ENCODE measurements around the gene PCSK5. TPM values are rescaled to one million over a fixed set of nuclear protein-coding genes. Genes with fewer than 3 reads are reported as not detected.
A peak's percentile ranks its signal among the peaks of the same experiment; 100 is the strongest.
"Not testable (repeated sequence)": the region's sequence is repeated elsewhere in the genome, so short reads cannot be mapped to it uniquely, and the experiment has no call there.

PCSK5 gene
- 10 to 100 TPM in 2 of 8 experiments, 1 to 10 TPM in 6; 1.8 to 21.4 (median 4.9) TPM for total RNA-seq

DNA sequence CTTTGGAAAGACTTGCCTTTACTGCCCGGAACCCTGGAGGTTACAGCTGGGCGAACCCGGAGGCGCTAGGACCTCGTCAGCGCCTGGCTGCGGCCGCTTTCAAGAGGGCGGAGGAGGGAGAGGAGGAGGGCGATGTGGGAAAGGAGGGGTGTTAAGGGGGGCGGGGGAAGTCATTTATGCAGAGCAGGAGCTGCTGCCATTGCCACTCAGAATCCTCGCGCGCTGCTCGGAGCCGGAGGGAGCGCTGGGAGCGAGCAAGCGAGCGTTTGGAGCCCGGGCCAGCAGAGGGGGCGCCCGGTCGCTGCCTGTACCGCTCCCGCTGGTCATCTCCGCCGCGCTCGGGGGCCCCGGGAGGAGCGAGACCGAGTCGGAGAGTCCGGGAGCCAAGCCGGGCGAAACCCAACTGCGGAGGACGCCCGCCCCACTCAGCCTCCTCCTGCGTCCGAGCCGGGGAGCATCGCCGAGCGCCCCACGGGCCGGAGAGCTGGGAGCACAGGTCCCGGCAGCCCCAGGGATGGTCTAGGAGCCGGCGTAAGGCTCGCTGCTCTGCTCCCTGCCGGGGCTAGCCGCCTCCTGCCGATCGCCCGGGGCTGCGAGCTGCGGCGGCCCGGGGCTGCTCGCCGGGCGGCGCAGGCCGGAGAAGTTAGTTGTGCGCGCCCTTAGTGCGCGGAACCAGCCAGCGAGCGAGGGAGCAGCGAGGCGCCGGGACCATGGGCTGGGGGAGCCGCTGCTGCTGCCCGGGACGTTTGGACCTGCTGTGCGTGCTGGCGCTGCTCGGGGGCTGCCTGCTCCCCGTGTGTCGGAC lies at the start of gene PCSK5:
PCSK5 (plus strand) TSS at position 202 of the 805 bp plus-strand sequence; CDS start at position 711, 509 bp downstream.
- 0% methylated on average over 4 to 21 of the region's 83 CpGs; no CpG with 5 or more reads in 5 of the 10 experiments for WGBS, 10 experiments
- peak within 1 kb of the TSS; percentile 50 to 74 (median 56) for H3K4me3 ChIP-seq
- ATAC-seq (replicated peaks in 6 of 8): peak; percentile 77 to 90 (median 87)
- H3K4me1 ChIP-seq (replicated peaks in 1 of 2): peaks cover 9 to 27% of the 10 kb centered on the region in 2 donors
- in situ Hi-C loops (cut with MboI; ENCODE audit: low pct_unique_long_range_greater_than_20kb in 2 of 9, low sequenced_read_pairs in 9 of 9, unreplicated experiment in 9 of 9): loop anchor here in 4 of 9 experiments (10.0 to 25.0 kb wide), 2 partner anchors 397 to 404 kb away; no protein-coding TSS in a partner anchor
- H3K27ac ChIP-seq: peak within 1 kb of the TSS in 1 of 2 donors; percentile 59

DNA sequence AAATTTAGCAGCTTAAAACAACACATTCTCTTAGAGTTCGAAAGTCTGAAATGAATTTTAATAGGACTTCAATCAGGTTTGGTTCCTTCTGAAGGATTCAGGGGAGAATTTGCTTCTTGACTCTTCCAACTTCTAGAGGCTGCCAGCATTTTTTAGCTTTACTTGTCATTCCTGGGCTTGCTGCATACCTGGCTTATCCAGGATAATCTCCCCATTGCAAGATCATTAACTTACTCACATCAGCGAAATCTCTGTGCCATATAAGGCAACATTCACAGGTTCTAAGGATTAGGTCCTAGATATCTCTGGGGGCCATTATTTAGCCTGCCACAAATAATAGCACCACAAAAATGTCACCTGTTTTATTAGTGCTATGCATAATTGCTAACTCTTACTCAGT lies 46.2 kb upstream of the PCSK5 start:
- 20 to 93% (median 70%) methylated on average over 1 to 2 of the region's 2 CpGs for WGBS, 10 experiments
- in situ Hi-C loops (cut with MboI; ENCODE audit: low pct_unique_long_range_greater_than_20kb in 2 of 9, low sequenced_read_pairs in 9 of 9, unreplicated experiment in 9 of 9): no loop called here
- Histone ChIP-seq H3K4me1 (replicated peaks in 1 of 2) (no peaks in the 10 kb centered on the region), H3K27ac (no peak overlapping the region), H3K4me3 (no peak overlapping the region)
- ATAC-seq (replicated peaks in 6 of 8): no peak

DNA sequence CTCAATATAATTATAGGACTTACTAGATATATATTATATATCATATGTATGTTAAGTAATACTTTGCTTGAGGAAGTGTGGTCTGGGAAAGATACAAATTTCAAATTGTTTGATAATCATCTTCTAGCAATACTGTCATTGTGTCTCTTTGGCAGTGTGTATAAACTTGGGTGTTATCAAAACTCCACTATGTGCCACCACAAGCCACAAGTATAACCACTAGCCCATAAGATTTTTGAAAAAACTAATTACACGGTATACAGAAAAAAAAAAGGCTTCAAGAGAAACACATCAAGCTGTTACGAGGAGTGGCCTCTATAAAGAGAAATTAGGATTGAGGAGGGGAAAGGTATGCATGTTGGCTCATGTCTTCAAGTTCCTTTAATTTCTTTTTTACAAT lies 44.7 kb upstream of the PCSK5 start:
- ATAC-seq (replicated peaks in 6 of 8): no peak
- Histone ChIP-seq H3K4me1 (replicated peaks in 1 of 2) (no peaks in the 10 kb centered on the region), H3K27ac (no peak overlapping the region), H3K4me3 (no peak overlapping the region)
- 50 to 100% (median 89%) methylated on average over 1 to 2 of the region's 2 CpGs; no CpG with 5 or more reads in 4 of the 10 experiments for WGBS, 10 experiments
- in situ Hi-C loops (cut with MboI; ENCODE audit: low pct_unique_long_range_greater_than_20kb in 2 of 9, low sequenced_read_pairs in 9 of 9, unreplicated experiment in 9 of 9): no loop called here

DNA sequence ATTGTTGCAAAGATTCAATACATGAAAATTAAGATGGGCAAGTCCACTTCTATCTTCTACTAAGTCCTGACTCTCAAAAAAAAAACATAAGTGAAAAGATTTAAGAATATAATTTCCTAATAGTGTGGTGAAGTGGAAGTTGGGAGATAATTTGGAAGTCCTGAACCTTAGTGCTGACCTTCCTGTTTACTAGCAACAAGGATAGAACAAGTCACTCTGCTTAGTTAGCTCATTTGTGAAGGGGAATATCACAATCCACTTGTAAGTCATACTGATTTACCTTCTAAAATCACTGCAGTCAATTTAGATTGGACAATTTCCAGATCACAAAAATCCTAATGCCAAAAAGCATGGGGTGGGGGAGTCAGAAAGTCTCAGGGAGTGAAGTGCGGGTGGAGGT lies 43.4 kb upstream of the PCSK5 start:
- in situ Hi-C loops (cut with MboI; ENCODE audit: low pct_unique_long_range_greater_than_20kb in 2 of 9, low sequenced_read_pairs in 9 of 9, unreplicated experiment in 9 of 9): no loop called here
- ATAC-seq (replicated peaks in 6 of 8): no peak
- Histone ChIP-seq H3K4me3 (no peak overlapping the region), H3K4me1 (replicated peaks in 1 of 2) (no peaks in the 10 kb centered on the region), H3K27ac (no peak overlapping the region)
- WGBS, 10 experiments: 40 to 100% (median 90%) methylated on average over 1 of the region's 1 CpG; no CpG with 5 or more reads in 4 of the 10 experiments

DNA sequence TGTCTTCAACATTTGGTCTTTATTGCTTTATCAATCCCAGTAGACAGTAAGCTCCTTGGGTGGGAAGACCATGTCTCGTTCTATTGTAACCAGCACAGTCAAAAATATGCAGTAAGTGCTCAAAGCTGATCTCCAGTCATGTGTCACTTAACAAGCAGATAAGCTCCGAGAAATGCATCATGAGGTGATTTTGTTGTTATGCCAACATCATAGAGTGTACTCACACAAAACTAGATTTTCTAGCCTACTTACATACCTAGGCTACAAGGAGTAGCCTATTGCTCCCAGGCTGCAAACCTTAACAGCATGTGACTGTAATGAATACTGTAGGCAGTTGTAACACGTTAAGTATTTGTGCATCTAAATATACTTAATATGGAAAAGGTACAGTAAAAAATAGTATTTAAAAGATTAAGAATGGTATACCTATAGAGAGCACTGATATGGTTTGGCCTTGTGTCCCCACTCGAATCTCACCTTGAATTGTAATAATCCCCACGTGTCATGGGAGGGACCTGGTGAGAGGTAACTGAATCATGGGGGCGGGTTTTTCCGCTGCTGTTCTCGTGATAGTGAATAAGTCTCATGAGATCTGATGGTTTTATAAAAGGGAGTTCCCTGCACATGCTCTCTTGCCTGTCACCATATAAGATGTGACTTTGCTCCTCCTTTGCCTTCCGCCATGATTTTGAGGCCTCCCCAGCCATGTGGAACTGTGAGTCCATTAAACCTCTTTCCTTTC lies 39.8 kb upstream of the PCSK5 start:
- Histone ChIP-seq H3K27ac (no peak overlapping the region), H3K4me1 (replicated peaks in 1 of 2) (no peaks in the 10 kb centered on the region), H3K4me3 (no peak overlapping the region)
- in situ Hi-C loops (cut with MboI; ENCODE audit: low pct_unique_long_range_greater_than_20kb in 2 of 9, low sequenced_read_pairs in 9 of 9, unreplicated experiment in 9 of 9): loop anchor here in 3 of 9 experiments (25.0 kb wide), 4 partner anchors 113 to 588 kb away; no protein-coding TSS in a partner anchor
- ATAC-seq (replicated peaks in 6 of 8): no peak
- 37 to 100% (median 89%) methylated on average over 1 to 9 of the region's 9 CpGs; no CpG with 5 or more reads in 2 of the 10 experiments for WGBS, 10 experiments

DNA sequence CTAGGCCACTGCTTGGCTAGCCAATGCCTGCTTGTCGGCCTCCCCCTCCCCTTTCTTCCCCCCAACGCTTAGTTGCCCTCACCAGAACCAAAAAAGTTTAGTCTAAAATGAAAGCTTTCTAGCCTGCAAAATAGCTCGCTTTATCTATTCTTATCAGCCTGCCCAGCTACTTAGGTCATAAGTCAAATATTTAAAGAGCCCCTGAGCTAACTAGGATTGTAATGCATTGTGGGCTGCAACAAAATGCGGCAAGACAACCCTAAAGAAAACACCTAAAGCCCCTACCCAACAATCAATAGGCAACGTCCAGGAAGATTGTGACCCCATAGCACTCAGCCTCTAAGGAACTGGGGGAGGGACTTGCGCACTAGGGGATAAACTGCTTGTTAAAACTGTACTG lies 38.6 kb upstream of the PCSK5 start:
- in situ Hi-C loops (cut with MboI; ENCODE audit: low pct_unique_long_range_greater_than_20kb in 2 of 9, low sequenced_read_pairs in 9 of 9, unreplicated experiment in 9 of 9): loop anchor here in 3 of 9 experiments (25.0 kb wide), 4 partner anchors 115 to 590 kb away; no protein-coding TSS in a partner anchor
- WGBS, 10 experiments: 0 to 100% (median 73%) methylated on average over 1 to 5 of the region's 6 CpGs; no CpG with 5 or more reads in 3 of the 10 experiments
- H3K4me3 ChIP-seq: no peak overlapping the region
- H3K4me1 ChIP-seq (replicated peaks in 1 of 2): no peaks in the 10 kb centered on the region
- H3K27ac ChIP-seq: no peak overlapping the region
- ATAC-seq (replicated peaks in 6 of 8): no peak

DNA sequence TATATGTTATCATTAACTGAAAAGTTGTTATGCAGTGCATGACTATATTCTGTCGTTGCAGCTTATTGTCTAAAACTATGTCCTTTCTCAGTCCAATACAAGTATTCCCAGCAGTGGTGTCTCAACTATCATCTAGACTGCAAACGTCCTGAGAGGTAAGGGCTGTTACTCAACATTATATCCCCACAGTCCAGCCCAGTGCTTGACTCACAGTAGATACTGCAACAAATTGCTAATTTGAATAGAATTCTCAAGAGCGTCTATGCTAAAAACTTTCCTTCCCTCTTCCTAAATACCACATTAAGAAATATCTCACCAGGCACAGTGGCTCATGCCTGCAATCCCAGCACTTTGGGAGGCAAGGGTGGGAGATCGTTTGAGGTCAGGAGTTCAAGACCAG lies 37.7 kb upstream of the PCSK5 start:
- no peak overlapping the region for H3K27ac ChIP-seq
- peak in 1 of 8 experiments; percentile 29 for ATAC-seq (replicated peaks in 6 of 8)
- no peak overlapping the region for H3K4me3 ChIP-seq
- H3K4me1 ChIP-seq (replicated peaks in 1 of 2): no peaks in the 10 kb centered on the region
- in situ Hi-C loops (cut with MboI; ENCODE audit: low pct_unique_long_range_greater_than_20kb in 2 of 9, low sequenced_read_pairs in 9 of 9, unreplicated experiment in 9 of 9): loop anchor here in 3 of 9 experiments (25.0 kb wide), 4 partner anchors 115 to 590 kb away; no protein-coding TSS in a partner anchor
- 32 to 89% (median 60%) methylated on average over 1 to 4 of the region's 4 CpGs; no CpG with 5 or more reads in 1 of the 10 experiments for WGBS, 10 experiments

DNA sequence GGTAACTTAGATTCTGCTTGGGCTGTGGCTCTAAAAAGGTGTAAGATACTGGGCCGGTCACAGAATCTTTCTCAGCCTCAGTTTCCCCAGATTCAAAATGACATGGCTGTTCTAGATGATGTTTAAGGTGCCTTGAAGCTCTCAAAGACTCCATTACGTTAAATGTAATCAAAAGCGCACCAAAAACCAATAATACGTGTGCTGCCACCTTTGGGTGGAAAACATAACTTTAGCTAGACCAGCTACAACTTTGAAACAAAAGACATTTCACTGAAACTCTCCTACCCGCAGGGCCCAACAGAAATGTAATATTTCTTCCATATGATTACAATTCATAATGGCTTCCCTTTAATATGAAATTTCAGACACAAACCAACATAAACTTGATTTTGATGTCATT lies 35.0 kb upstream of the PCSK5 start:
- ATAC-seq (replicated peaks in 6 of 8): peak in 2 of 8 experiments; percentile 40 to 54
- Histone ChIP-seq H3K4me1 (replicated peaks in 1 of 2) (no peaks in the 10 kb centered on the region), H3K4me3 (no peak overlapping the region), H3K27ac (no peak overlapping the region)
- WGBS, 10 experiments: 6 to 100% (median 47%) methylated on average over 1 to 5 of the region's 5 CpGs
- in situ Hi-C loops (cut with MboI; ENCODE audit: low pct_unique_long_range_greater_than_20kb in 2 of 9, low sequenced_read_pairs in 9 of 9, unreplicated experiment in 9 of 9): loop anchor here in 3 of 9 experiments (25.0 kb wide), 4 partner anchors 118 to 593 kb away; no protein-coding TSS in a partner anchor

DNA sequence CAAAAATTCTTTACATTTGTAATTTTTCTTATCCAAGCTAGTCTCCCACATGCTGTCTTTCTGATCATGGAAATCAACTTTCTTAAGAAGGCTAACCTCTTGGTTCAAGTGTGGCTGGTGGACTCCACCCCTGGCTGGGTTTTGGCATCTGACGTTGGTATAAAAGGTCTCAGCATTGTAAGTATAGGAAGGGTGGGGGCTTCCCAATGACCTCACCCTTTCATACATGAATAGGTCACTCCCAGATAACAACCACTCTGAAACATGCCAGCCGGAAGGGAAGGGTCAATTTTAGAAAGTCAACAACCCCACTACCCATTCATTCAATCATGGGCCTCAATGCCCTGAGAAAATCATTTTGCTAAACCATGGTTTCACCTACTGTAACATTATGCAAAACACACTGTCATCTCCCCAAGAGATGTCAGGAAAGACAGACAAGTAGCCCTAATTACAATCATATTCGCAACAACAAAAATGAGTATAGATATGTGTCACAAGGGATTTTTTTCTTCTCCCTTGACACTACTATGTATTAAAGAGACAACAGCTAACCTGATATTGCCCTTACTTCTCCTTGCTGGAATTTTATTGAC lies 31.9 kb upstream of the PCSK5 start:
- Histone ChIP-seq H3K27ac (no peak overlapping the region), H3K4me1 (replicated peaks in 1 of 2) (no peaks in the 10 kb centered on the region), H3K4me3 (no peak overlapping the region)
- in situ Hi-C loops (cut with MboI; ENCODE audit: low pct_unique_long_range_greater_than_20kb in 2 of 9, low sequenced_read_pairs in 9 of 9, unreplicated experiment in 9 of 9): loop anchor here in 3 of 9 experiments (25.0 kb wide), 4 partner anchors 121 to 596 kb away; no protein-coding TSS in a partner anchor
- 10 to 100% (median 78%) methylated on average over 1 to 3 of the region's 3 CpGs for WGBS, 10 experiments
- ATAC-seq (replicated peaks in 6 of 8): peak in 1 of 8 experiments; percentile 47

DNA sequence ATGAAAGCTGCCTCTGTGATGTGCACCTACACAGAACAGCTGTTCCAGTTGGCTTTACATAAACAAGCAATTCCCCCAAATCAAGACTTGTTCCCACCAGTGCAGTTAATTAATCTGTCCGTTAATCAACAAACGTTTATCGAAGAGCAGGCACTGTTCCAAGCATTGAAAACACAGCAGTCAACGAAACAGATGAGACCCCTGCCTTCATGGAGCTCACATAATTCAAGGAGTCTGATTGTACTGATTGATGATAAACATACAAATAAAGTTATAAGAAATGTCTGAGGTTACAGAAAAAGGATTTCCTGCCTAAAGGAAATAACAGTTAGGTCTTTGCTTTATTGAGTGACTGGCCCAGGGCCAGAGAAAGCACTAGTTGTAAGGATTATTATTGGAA lies 26.2 kb upstream of the PCSK5 start:
- Histone ChIP-seq H3K4me1 (replicated peaks in 1 of 2) (no peaks in the 10 kb centered on the region), H3K27ac (no peak overlapping the region), H3K4me3 (no peak overlapping the region)
- in situ Hi-C loops (cut with MboI; ENCODE audit: low pct_unique_long_range_greater_than_20kb in 2 of 9, low sequenced_read_pairs in 9 of 9, unreplicated experiment in 9 of 9): loop anchor here in 3 of 9 experiments (25.0 kb wide), 4 partner anchors 127 to 602 kb away; no protein-coding TSS in a partner anchor
- WGBS, 10 experiments: 15 to 96% (median 71%) methylated on average over 2 to 4 of the region's 4 CpGs; no CpG with 5 or more reads in 3 of the 10 experiments
- no peak for ATAC-seq (replicated peaks in 6 of 8)

DNA sequence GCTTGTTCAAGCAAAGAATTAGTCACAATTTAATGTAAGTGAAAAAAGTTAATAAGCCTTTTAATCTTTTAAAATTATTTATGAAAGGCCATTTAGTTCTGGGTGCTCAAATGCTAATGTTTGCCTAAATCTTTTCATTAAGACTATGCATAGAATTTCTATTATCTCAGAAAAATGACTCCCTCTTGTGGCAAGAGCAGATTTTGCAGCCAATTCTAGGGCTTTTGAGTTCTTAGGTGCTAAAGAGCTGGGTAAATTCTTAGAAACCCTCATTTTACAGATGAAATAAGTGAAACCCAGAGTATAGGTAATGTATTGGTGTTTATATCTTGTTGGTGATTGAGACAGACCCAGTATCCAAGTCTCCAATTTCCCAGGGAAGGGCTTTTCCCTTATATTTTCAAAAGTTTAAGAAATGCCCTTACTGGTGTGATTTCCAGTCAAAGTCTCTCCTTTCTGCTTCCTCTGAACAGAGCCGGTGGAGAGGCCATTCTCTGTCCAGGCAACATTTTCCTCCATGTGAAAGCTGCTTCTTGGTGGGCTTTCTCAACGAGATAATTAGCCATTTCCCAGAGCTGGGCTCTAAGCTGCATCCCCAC lies 24.1 kb upstream of the PCSK5 start:
- Histone ChIP-seq H3K4me1 (replicated peaks in 1 of 2) (no peaks in the 10 kb centered on the region), H3K4me3 (no peak overlapping the region), H3K27ac (no peak overlapping the region)
- in situ Hi-C loops (cut with MboI; ENCODE audit: low pct_unique_long_range_greater_than_20kb in 2 of 9, low sequenced_read_pairs in 9 of 9, unreplicated experiment in 9 of 9): loop anchor here in 3 of 9 experiments (25.0 kb wide), 4 partner anchors 129 to 604 kb away; no protein-coding TSS in a partner anchor
- WGBS, 10 experiments: 0 to 58% (median 20%) methylated on average over 1 to 2 of the region's 2 CpGs; no CpG with 5 or more reads in 4 of the 10 experiments
- peak in 3 of 8 experiments; percentile 34 to 44 (median 37) for ATAC-seq (replicated peaks in 6 of 8)

DNA sequence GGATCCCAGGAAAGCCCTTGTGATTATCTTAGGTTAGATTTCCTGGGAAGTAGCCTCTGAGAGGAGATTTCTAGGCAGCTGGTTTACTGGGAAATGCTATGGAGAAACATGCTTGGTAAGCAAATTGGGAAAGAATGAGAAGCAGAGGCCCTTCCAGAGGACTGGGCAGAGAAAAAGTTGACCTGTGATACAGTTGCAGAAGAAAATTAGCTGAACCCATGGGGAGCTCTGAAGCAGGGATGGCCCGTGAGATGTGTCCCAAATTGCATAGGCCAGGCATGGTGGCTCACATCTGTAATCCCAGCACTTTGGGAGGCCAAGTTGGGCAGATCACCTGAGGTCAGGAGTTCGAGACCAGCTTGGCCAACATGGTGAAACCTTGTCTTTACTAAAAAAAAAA lies 21.9 kb upstream of the PCSK5 start:
- not testable (repeated sequence) for ATAC-seq (replicated peaks in 6 of 8); H3K27ac ChIP-seq; H3K4me1 ChIP-seq (replicated peaks in 1 of 2); H3K4me3 ChIP-seq
- in situ Hi-C loops (cut with MboI; ENCODE audit: low pct_unique_long_range_greater_than_20kb in 2 of 9, low sequenced_read_pairs in 9 of 9, unreplicated experiment in 9 of 9): loop anchor here in 3 of 9 experiments (25.0 kb wide), 4 partner anchors 131 to 606 kb away; no protein-coding TSS in a partner anchor
- WGBS, 10 experiments: 20 to 72% (median 44%) methylated on average over 1 to 2 of the region's 2 CpGs; no CpG with 5 or more reads in 4 of the 10 experiments

Measured in motor neuron (in vitro differentiated cells).